Measurements from ENCODE around the gene PAPPA2.
"Not testable (repeated sequence)": the region's sequence is repeated elsewhere in the genome, so short reads cannot be mapped to it uniquely, and the experiment has no call there.

The PAPPA2 gene

DNA sequence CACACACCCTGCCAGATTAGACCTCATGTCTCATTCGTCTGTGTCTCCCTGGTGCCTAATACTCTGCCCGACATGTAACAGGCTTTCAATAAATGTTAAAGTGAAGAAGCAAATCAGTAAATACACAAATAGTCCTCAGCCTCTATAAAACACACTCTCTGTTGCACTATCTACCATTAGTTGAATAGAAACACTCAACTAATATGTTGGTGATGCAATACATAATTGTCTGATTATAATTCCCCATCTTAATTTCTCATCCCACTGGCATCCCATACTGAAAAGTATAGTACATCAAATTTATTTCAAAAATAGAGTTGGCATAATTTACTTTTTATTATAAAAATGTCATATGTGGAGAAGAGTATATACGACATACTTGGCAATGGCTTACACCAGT is 162.4 kb downstream of the PAPPA2 start:
- in situ Hi-C loops (cut with MboI; ENCODE audit: low sequenced_read_pairs, unreplicated experiment) = no loop called here
- DNase-seq (ENCODE audit: low spot score) = no peak
- TF ChIP-seq, protein P1, sequence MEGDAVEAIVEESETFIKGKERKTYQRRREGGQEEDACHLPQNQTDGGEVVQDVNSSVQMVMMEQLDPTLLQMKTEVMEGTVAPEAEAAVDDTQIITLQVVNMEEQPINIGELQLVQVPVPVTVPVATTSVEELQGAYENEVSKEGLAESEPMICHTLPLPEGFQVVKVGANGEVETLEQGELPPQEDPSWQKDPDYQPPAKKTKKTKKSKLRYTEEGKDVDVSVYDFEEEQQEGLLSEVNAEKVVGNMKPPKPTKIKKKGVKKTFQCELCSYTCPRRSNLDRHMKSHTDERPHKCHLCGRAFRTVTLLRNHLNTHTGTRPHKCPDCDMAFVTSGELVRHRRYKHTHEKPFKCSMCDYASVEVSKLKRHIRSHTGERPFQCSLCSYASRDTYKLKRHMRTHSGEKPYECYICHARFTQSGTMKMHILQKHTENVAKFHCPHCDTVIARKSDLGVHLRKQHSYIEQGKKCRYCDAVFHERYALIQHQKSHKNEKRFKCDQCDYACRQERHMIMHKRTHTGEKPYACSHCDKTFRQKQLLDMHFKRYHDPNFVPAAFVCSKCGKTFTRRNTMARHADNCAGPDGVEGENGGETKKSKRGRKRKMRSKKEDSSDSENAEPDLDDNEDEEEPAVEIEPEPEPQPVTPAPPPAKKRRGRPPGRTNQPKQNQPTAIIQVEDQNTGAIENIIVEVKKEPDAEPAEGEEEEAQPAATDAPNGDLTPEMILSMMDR (IDR thresholded peaks at IDR 0.05; ENCODE audit: borderline replicate concordance, control extremely low read depth, extremely low read depth, insufficient read depth, missing control alignments) = no peak

DNA sequence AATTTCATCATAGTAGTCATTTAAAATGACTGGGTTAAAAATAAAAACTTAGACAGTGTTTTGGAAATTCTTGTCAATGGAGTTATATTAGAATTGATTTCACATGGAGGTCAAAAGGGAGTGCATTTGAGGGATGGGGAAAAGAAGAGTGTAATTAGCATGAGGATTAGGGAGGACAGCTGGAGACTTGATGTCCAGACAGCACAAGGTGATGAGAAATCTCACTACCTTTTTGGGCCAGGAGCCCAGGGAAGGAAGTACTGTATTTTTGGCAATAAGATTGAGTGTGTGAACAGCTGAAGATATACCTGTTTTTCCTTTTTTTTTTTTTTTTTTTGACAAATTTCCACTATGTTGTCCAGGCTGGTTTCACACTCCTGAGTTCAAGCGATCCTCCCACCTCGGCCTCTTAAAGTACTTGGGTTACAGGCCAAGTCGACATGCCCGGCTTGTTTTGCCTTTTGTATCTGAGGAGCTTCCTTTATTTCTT is 163.6 kb downstream of the PAPPA2 start:
- TF ChIP-seq, protein P1 (IDR thresholded peaks at IDR 0.05; ENCODE audit: borderline replicate concordance, control extremely low read depth, extremely low read depth, insufficient read depth, missing control alignments) = no peak
- no peak for DNase-seq (ENCODE audit: low spot score)
- in situ Hi-C loops (cut with MboI; ENCODE audit: low sequenced_read_pairs, unreplicated experiment) = no loop called here

DNA sequence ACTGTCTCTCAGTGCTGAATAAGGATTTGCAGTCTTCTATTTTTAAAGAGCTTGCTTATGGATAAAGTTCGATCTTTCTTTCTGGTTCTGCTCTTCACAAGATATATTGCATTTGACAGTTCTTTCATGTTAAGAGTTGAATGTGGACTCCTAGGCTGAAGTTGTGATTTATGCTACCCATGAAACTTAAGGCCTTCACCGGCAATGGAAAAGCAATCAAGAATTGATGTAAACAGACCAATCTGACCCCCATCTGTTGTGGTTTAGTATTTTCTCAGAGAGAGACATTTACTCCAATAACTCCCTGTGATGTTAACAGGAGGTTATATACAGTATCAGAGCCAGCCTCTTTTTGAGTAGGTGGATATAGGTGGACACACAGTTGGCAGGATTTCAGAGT is 165.8 kb downstream of the PAPPA2 start:
- in situ Hi-C loops (cut with MboI; ENCODE audit: low sequenced_read_pairs, unreplicated experiment) = no loop called here
- TF ChIP-seq, protein P1 (IDR thresholded peaks at IDR 0.05; ENCODE audit: borderline replicate concordance, control extremely low read depth, extremely low read depth, insufficient read depth, missing control alignments) = no peak
- DNase-seq (ENCODE audit: low spot score) = no peak

DNA sequence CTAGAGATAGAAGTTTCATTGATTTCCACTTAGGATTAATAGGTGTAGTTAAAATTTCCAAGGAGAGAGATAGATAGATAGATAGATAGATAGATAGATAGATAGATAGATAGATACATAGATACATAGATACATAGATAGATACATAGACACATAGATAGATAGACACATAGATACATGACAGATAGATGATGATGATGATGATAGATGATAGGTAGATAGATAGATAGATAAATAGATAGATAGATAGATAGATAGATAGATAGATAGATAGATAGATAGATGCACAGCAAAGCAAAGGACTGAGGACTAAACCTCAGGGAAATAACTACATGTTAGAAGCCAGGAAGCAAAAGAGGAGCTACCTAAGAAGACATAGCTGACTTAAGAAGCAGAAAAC is 171.8 kb downstream of the PAPPA2 start:
- in situ Hi-C loops (cut with MboI; ENCODE audit: low sequenced_read_pairs, unreplicated experiment); DNase-seq (ENCODE audit: low spot score): not testable (repeated sequence)

DNA sequence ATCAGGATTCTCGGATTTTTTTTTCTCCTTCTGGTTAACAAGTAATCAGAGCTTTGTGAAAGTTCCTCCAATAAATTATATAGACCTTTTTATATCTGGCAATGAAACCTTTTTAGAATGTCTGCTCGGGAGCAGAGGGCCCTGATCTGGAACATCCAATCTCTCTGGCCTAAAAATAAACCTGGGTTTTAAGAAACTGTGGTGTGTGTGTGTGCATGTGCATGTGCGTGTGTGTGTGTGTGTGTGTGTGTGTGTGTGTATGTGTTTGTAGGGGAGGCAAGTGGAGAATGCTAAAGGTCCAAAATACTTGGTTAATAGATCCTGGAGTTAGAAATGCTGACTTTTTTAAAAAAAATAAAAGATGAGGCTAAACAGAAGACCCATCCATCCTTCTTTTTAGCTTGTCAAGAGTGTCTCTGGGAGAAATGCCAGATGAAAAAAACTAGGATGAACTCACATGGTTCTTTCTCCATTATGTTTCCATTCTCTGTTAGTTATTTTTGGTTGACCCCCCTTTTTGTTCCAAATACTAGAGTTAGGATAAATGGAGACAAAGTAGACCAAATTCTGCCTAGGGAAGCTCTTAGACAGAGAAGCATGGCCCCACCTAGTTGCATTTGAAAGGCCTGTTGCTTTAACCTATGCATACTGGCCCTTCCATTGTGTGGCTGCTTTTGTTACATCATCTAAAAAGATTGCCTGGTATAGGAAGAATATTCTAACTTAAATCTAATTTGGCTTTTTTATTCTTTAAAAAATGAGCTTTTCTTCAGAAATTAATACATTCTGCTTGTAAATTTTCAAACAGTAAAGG is 175.9 kb downstream of the PAPPA2 start:
- in situ Hi-C loops (cut with MboI; ENCODE audit: low sequenced_read_pairs, unreplicated experiment) = no loop called here
- TF ChIP-seq, protein P1 (IDR thresholded peaks at IDR 0.05; ENCODE audit: borderline replicate concordance, control extremely low read depth, extremely low read depth, insufficient read depth, missing control alignments) = no peak
- no peak for DNase-seq (ENCODE audit: low spot score)

DNA sequence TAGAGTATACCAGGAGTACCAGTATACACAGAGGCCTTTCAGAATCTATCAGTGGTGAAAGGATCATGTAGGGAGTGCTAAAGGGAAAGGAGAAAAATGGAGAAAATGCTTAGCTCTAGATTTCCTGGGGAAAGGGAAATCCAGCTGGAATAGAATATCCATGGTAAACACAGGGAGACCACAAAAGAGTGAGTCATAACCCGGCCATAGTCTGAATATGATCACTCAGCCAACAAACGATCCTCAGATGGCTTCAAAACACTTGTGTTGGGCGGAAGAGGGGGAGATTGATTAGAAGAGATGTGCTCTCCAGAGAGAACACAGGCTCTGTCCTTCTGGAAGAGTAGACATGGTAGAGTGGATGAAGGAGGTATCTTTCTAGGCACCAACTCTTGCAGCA is 180.6 kb downstream of the PAPPA2 start:
- in situ Hi-C loops (cut with MboI; ENCODE audit: low sequenced_read_pairs, unreplicated experiment) = no loop called here
- TF ChIP-seq, protein P1 (IDR thresholded peaks at IDR 0.05; ENCODE audit: borderline replicate concordance, control extremely low read depth, extremely low read depth, insufficient read depth, missing control alignments) = no peak
- no peak for DNase-seq (ENCODE audit: low spot score)

DNA sequence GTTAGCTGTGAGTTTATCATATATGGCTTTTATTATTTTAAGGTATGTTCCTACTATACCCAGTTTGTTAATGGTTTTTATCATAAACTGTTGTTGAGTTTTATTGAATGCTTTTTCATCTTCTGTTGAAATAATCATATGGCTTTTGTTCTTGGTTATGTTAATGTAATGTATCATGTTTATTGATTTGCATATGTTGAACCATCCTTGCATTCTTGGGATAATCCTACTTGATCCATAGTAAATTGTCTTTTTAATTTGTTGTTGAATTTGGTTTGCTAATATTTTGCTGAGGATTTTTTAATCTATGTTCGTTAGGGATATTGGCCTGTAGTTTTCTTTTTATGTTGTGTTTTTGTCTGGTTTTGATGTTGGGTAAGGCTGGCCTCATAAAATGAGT is 185.6 kb downstream of the PAPPA2 start:
- no peak for DNase-seq (ENCODE audit: low spot score)
- in situ Hi-C loops (cut with MboI; ENCODE audit: low sequenced_read_pairs, unreplicated experiment) = no loop called here

More for the DNA sequence above, 185.6 kb downstream of the PAPPA2 start:
- TF ChIP-seq, protein P1 (IDR thresholded peaks at IDR 0.05; ENCODE audit: borderline replicate concordance, control extremely low read depth, extremely low read depth, insufficient read depth, missing control alignments) = no peak
